SKM-1 (cell line): ENCODE data around the gene ARAP2.

Experiments used
- DNase-seq: peaks from one replicate; lab custom pipeline; 2025; ENCODE audit not compliant: unreplicated experiment; lab: John Stamatoyannopoulos, UW

ARAP2 gene

GRCh38 chr4:36043901-36044300 is 200.4 kb downstream of the ARAP2 start:
- no peak for DNase-seq

GRCh38 chr4:36043241-36043640 is 201.1 kb downstream of the ARAP2 start:
- no peak for DNase-seq

- no peak for DNase-seq
These were observed 202.0 kb downstream of the ARAP2 start for GRCh38 chr4:36042122-36042970.

DNA sequence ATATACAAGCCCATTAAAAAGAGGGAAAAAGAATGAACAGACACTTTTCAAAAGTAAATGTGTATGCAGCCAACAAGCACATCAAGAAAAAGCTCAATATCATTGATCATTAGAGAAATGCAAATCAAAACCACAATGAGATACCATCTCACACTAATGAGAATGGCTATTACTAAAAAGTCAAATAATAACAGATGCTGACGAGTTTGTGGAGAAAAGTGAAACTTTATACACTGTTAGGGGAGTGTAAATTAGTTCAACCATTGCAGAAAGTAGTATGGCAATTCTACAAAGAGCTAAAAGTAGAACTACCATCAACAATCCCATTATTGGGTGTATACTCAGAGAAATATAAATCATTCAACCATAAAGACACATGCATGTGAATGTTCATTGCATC is 203.0 kb downstream of the ARAP2 start:
- DNase-seq: no peak

- DNase-seq: no peak
These were observed 205.3 kb downstream of the ARAP2 start for GRCh38 chr4:36039026-36039425.

DNA sequence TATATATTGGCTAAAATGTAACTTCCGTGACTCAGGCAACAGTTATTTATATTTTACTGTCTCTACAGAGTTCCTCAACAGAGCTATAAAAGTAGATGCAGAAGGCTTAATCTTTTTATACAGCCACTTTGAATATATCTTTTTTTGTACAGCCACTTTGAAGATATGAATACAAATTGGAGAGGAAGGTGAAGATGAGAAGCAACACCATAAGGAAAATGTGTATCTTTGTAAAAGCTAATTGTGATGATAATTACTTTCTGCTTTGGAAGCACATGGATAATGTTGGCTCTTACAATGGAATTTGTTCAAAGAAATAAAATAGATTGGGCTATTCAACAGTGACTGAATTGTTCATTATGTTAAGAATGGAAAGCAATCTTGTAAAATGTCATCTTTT is 205.8 kb downstream of the ARAP2 start:
- no peak for DNase-seq

DNA sequence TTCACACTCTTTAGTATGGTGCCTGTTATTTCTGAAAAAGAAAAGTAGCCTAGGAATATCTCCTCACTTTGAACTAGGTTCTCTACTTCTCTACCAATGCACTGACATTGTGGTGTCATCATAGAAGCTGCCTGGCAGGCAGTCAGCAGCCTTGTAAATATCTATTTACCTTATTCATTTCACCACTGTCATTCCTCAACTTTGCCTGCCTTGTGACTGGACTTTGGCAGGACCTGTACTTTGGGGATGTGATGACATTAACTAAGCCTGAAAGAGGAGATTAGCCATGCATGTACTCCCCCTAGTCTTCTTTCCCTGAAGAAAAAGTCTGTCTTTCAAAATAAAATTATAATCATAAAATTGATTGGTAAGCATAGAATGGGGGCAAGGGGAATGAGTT is 207.2 kb downstream of the ARAP2 start:
- no peak for DNase-seq

DNA sequence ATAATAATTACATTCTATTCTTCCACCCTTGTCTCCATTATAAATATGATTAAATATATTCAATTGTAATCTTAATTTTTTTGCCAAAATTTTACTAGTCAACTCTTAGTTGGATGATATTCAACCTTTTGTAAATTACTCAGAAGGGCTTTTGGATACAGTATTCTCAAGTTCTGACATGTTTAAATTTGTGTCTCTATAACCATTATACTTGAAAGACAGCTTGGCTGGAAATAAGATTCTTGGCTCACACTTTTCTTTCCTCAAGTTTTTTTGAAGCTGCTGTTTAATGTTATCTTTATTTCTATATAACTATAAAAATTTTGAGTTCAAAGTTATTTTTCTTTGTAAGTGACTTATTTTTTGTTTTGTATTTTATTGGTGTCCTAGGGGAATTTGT is 214.4 kb downstream of the ARAP2 start:
- DNase-seq: no peak

- DNase-seq: no peak
These were observed 217.1 kb downstream of the ARAP2 start for GRCh38 chr4:36027203-36027602.

DNA sequence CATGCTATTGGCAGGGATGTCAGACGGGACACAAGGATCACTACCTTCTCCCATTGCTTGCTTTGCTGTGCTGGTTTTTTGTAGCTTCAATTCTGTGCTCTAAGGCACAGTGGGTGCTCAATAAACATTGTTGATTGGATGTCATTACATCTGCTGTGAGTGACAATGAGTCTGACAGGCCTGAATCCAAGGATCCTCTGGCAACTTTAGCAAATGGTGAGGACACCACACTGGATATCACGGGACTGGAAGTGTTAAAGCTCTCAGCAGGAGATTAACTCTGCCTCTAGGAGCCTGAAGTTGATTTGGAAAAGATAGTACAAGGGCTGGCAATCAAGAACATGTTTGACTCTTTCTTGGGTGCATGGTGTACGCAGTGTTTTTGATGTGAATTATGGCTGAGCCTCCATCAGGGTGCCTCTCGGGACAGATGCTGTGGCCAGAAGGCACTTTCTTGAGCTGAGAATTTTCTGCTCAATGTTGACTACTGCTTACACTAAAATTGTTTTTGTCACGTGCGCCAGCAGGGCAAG is 217.9 kb downstream of the ARAP2 start:
- peak; percentile 18 for DNase-seq

DNA sequence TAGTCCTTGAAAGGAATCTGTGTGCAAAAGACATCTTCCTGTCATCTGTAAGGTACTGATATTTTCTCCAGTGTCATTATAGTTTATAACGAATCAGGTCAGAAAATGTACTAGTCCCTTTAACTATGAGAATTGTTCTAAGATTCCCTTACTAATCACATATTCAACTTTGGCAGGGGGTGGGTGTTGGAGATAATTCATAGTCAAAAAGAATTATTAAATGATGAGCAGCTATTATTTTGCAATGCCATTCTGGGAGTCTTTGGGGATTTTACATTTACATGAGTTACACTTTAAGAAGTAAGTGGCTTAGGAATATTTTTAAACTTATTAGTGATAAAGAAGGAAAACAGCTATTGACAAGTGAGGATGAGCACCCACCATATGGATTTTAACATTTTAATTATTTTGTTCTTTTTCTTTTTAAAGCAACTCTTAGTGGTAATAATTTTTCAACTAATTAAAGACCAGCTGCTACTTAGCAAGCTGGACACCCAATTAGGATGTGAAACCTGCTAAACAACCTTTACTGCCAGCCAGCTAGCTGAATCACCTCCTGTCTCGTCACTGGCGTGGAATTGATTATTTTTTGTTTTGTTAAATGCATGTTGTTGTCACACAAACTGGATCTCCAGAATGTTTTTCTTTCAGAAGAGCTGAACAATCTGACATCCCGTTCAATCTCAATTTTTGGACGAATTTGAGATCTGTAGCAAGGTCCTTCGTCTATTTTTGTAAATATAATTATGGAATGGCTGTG is 219.2 kb downstream of the ARAP2 start:
- no peak for DNase-seq

- no peak for DNase-seq
These were observed 224.0 kb downstream of the ARAP2 start for GRCh38 chr4:36020351-36020750.
